K562 (cell line): ENCODE results near the gene ERP44. TPM values are rescaled to one million over a fixed set of nuclear protein-coding genes. Genes with fewer than 3 reads are reported as not detected.

Experiments
- ATAC-seq: fragments of 200-7000 bp; cut with Tn5 transposase; 3 replicates; pipeline ENCODE4 v1.9.1; 2020; ENCODE audit warnings: moderate library complexity
- BruUV-seq: library from RNA; stranded (reverse); fragments of 400-500 nt; replicated peaks from 2 replicates; lab custom pipeline; 2021; lab: Mats Ljungman, UMichigan
- CTCF ChIA-PET: fragments of 300-600 bp; formaldehyde crosslinking; extraction: SDS; loops from one replicate; lab custom pipeline; 2021; ENCODE audit warnings: low intra/inter-chr PET ratio; lab: Yijun Ruan, JAX
- POLR2A ChIA-PET: fragments of 300-600, 350-650 bp; sonication (Branson Sonifier 250); formaldehyde crosslinking; extraction: SDS; loops from one replicate; lab custom pipeline; 2021; ENCODE audit warnings: antibody characterized with exemption, inconsistent platforms; lab: Yijun Ruan, JAX
- DNase-seq, 4 experiments: peaks; one replicate each; pipeline versions ENCODE4 v3.0.0 to v3.0.0-alpha.2; 2011 to 2018; ENCODE audit warnings: low spot score in 3 of 4, mixed read lengths in 3 of 4; ENCODE audit errors: extremely low read depth in 1 of 4
- FAIRE-seq: peaks from 2 replicates; lab custom pipeline; 2011; peaks lifted over from hg19 to GRCh38; lab: Jason Lieb, UNC
- H2AFZ ChIP-seq: 2 replicates; pipeline ENCODE4 v1.6.0; 2011; ENCODE audit warnings: low read depth, low read length, control low read depth, inconsistent platforms
- H3K27ac ChIP-seq: fragments of 200-600 bp; 3 replicates; pipeline ENCODE4 v1.8.0; 2011; ENCODE audit warnings: low read depth, mild to moderate bottlenecking, control low read depth, inconsistent platforms, low read length, moderate library complexity, mixed read lengths; ENCODE audit errors: extremely low read depth
- H3K27me3 ChIP-seq, 2 experiments: fragments of 300-600 bp in 1 of 2; 2 replicates in 1 of 2; 3 replicates in 1 of 2; pipeline versions ENCODE4 v1.6.0 to v1.8.0; 2011; ENCODE audit warnings: inconsistent platforms in 2 of 2, low read length in 2 of 2, mild to moderate bottlenecking in 1 of 2, mixed read lengths in 1 of 2, moderate library complexity in 1 of 2; ENCODE audit not compliant: control insufficient read depth in 2 of 2, insufficient read depth in 2 of 2
- H3K36me3 ChIP-seq: fragments of 300-600 bp; 3 replicates; pipeline ENCODE4 v1.8.0; 2011; ENCODE audit warnings: mild to moderate bottlenecking, low read length, inconsistent platforms; ENCODE audit not compliant: control insufficient read depth, insufficient read depth
- H3K4me1 ChIP-seq, 2 experiments: fragments of 200-600 bp in 1 of 2; replicated peaks in 1 of 2; 2 replicates in 1 of 2; 3 replicates in 1 of 2; pipeline versions ENCODE4 v1.5.1 to v1.8.0; 2011; ENCODE audit warnings: inconsistent platforms in 2 of 2, low read length in 2 of 2, mild to moderate bottlenecking in 1 of 2, mixed read lengths in 1 of 2, moderate library complexity in 1 of 2; ENCODE audit not compliant: control insufficient read depth in 2 of 2, insufficient read depth in 2 of 2
- H3K4me2 ChIP-seq: 2 replicates; pipeline ENCODE4 v1.6.1; 2011; ENCODE audit warnings: low read length, control low read depth, inconsistent platforms, mixed read lengths; ENCODE audit not compliant: insufficient read depth
- H3K4me3 ChIP-seq: fragments of 200-600 bp; sonication (generic), shearing (Covaris generic); 2 replicates; pipeline ENCODE4 v1.5.1; 2016; ENCODE audit warnings: control low read depth, inconsistent platforms
- H3K79me2 ChIP-seq: fragments of 200-600 bp; 3 replicates; pipeline ENCODE4 v1.8.0; 2011; ENCODE audit warnings: low read length, inconsistent platforms; ENCODE audit not compliant: control insufficient read depth, insufficient read depth
- H3K9ac ChIP-seq, 2 experiments: 2 replicates each; pipeline versions ENCODE4 v1.6.0 to v1.6.1; 2011; ENCODE audit warnings: low read depth in 2 of 2, low read length in 2 of 2, control low read depth in 1 of 2, inconsistent platforms in 1 of 2, mild to moderate bottlenecking in 1 of 2, mixed read lengths in 1 of 2; ENCODE audit not compliant: insufficient read depth in 1 of 2
- H3K9me1 ChIP-seq: one replicate; pipeline ENCODE4 v1.6.0; 2011; ENCODE audit warnings: inconsistent platforms, mild to moderate bottlenecking, low read length, moderate library complexity; ENCODE audit not compliant: control insufficient read depth, insufficient read depth
- H3K9me3 ChIP-seq: replicated peaks from 2 replicates; pipeline ENCODE4 v1.5.1; 2011; ENCODE audit warnings: low read depth, low read length, inconsistent platforms; ENCODE audit not compliant: control insufficient read depth, insufficient read depth
- H4K20me1 ChIP-seq: replicated peaks from 2 replicates; pipeline ENCODE4 v1.6.1; 2011; ENCODE audit warnings: low read length, inconsistent platforms, mixed read lengths; ENCODE audit not compliant: control insufficient read depth, insufficient read depth
- CBFB ChIP-seq: sonication (generic); formaldehyde crosslinking; IDR thresholded peaks from 2 replicates; pipeline ENCODE4 v1.4.0; 2020; ENCODE audit warnings: mild to moderate bottlenecking, missing genetic modification reagents
- CBX5 ChIP-seq: IDR thresholded peaks from 2 replicates; pipeline ENCODE4 v1.6.1; 2014; ENCODE audit warnings: low read depth, borderline replicate concordance
- DIDO1 ChIP-seq: fragments of 450-650 bp; IDR thresholded peaks from 2 replicates; pipeline ENCODE4 v1.6.1; 2016; ENCODE audit warnings: low read depth, missing biosample characterization, missing genetic modification characterization
- KDM5B ChIP-seq: fragments of 200-600 bp; sonication (generic); IDR thresholded peaks from 2 replicates; pipeline ENCODE4 v1.6.1; 2012; ENCODE audit warnings: low read depth, mild to moderate bottlenecking, moderate library complexity, low read length, control low read depth, inconsistent platforms; ENCODE audit not compliant: insufficient replicate concordance
- NFIX ChIP-seq: fragments of 250-450 bp; sonication (Bioruptor Pico); IDR thresholded peaks from 2 replicates; pipeline ENCODE4 v1.4.0; 2020; ENCODE audit warnings: low read depth, mild to moderate bottlenecking, moderate library complexity
- POLR2B ChIP-seq: fragments of 450-650 bp; IDR thresholded peaks from 2 replicates; pipeline ENCODE4 v1.6.1; 2018; ENCODE audit warnings: low read depth; ENCODE audit not compliant: partially characterized antibody
- RNF2 ChIP-seq: sonication (generic); IDR thresholded peaks from 2 replicates; pipeline ENCODE4 v1.6.1; 2016
- SAFB2 ChIP-seq: fragments of 200-400 bp; formaldehyde crosslinking; IDR thresholded peaks from 2 replicates; pipeline ENCODE4 v1.6.1; 2018; ENCODE audit warnings: borderline replicate concordance, low read length, low read depth, moderate library complexity; ENCODE audit not compliant: severe bottlenecking
- SETDB1 ChIP-seq: IDR thresholded peaks from one replicate; pipeline ENCODE4 v1.6.1; 2012; ENCODE audit warnings: low read length, control low read depth, inconsistent platforms
- TCF7 ChIP-seq: sonication (generic); IDR thresholded peaks from 2 replicates; pipeline ENCODE4 v1.6.1; 2016; ENCODE audit warnings: antibody characterized with exemption, borderline replicate concordance
- ZNF253 ChIP-seq: fragments of 250-450 bp; sonication (Bioruptor Pico); conservative IDR thresholded peaks from 2 replicates; pipeline ENCODE4 v1.6.1; 2021; ENCODE audit warnings: mild to moderate bottlenecking
- ZNF507 ChIP-seq: conservative IDR thresholded peaks from 2 replicates; pipeline ENCODE4 v1.6.1; 2017; ENCODE audit warnings: missing genetic modification characterization, missing compliant biosample characterization
- ZNF75A ChIP-seq: fragments of 450-650 bp; formaldehyde crosslinking; IDR thresholded peaks from 2 replicates; pipeline ENCODE4 v1.4.0; 2020; ENCODE audit warnings: mild to moderate bottlenecking
- ZSCAN32 ChIP-seq: fragments of 450-650 bp; formaldehyde crosslinking; IDR thresholded peaks from 2 replicates; pipeline ENCODE4 v1.4.0; 2020; ENCODE audit warnings: mild to moderate bottlenecking, moderate library complexity
- WGBS: fragments of 100-300 bp; shearing (Covaris generic); methylation state at CpG from one replicate; pipeline ENCODE4 v1.1.6; 2016; ENCODE audit warnings: low coverage, mixed read lengths; ENCODE audit not compliant: insufficient coverage; ENCODE audit errors: missing lambda C conversion rate; 5-methylcytosine and 5-hydroxymethylcytosine counted together
- in situ Hi-C: fragments of 300-500 bp; cut with MboI; formaldehyde crosslinking; loops from 4 replicates; pipeline ENCODE4 v1.15.0; 2018; ENCODE audit warnings: inconsistent platforms, mixed read lengths
- intact Hi-C: fragments of 100-400 bp; cut with micrococcal nuclease; formaldehyde crosslinking; loops from 2 replicates; pipeline ENCODE4 v1.14.2; 2022
- polyA plus RNA-seq, 8 experiments: library from polyadenylated mRNA; depleted of rRNA in 4 of 8; stranded (reverse) in 5 of 8; unstranded in 3 of 8; fragments of >200 nt; fragmentation: Nextera tagmentation in 2 of 8; fragmentation: Illumina TruSeq in 1 of 8; extraction: Ambion mirVana in 2 of 8; extraction: Trizol in 1 of 8; gene quantifications; 2 replicates each; pipeline versions ENCODE4 v1.2.1 to v1.2.3, GENCODE V29; 2011 to 2014; ENCODE audit warnings: inconsistent platforms in 1 of 8, missing spikeins in 1 of 8
- total RNA-seq, 7 experiments: library from RNA; depleted of rRNA in 6 of 7; stranded (reverse); fragments of >200 nt in 6 of 7; fragmentation: Illumina TruSeq in 2 of 7; extraction: Trizol in 2 of 7; gene quantifications; 2 replicates each; pipeline versions ENCODE4 v1.2.1 to v1.2.3, GENCODE V29; 2011 to 2021; ENCODE audit warnings: low replicate concordance in 1 of 7
- TF ChIP-seq, protein P1 (sequence below): fragments of 250-450 bp; sonication (Bioruptor Pico); IDR thresholded peaks from 2 replicates; pipeline ENCODE4 v1.4.0; 2020; ENCODE audit warnings: borderline replicate concordance

Gene ERP44
- total and polyA plus RNA-seq, 9 of the 15 experiments (the other 6 are each of a cell fraction or from before 2014, with no cell fraction given) = 9.2 to 23.4 (median 13.6) TPM

DNA sequence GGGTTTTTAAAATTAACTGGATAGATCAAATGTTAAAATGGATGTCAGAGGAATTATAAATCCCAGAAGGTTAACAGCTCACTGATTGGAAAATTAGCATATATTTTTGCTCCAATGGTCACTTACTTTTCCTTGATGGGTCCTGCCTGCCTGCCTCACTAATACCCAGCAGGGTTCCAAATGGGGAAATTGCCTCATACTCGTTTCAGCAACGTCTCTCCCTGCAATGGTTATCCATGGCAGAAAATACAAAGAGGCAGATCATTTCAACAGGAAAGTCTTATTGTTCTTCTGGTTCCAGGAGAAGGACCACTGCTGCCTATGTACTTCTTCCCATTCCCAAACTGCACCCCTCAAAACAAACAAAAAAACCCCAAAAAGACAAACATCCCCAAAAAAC, 71.3 kb downstream of the ERP44 start:
- Histone ChIP-seq H3K4me1 (no peaks in the 10 kb centered on the region), H3K4me2 (no peak overlapping the region), H3K4me3 (no peak overlapping the region), H3K9me3 (peaks cover under 1% of the 10 kb centered on the region; the same call in 1 of the 2 replicates), H3K27me3 (no peaks in the 10 kb centered on the region)
- DNase-seq = no peak
- POLR2A ChIA-PET = no interaction called here
- FAIRE-seq = no peak
- no peak for ATAC-seq
- TF ChIP-seq SAFB2 (no peak), CBX5 (no peak)
- TF ChIP-seq, all 486 proteins: peak for 0
- intact Hi-C loops = loop anchor here (5.0 kb wide), 1 partner anchor 45 kb away; no protein-coding TSS in a partner anchor
- CTCF ChIA-PET = interaction anchor here (0.7 to 2.5 kb wide), 4 partner anchors 187 to 295 kb away, joined by 3 to 10 read pairs (median 5); no protein-coding TSS in a partner anchor
- BruUV-seq = no TSS peak
- Histone ChIP-seq H3K9me1 (no peaks in the 10 kb centered on the region), H3K9ac (no peak overlapping the region), H3K36me3 (peaks cover 11% of the 10 kb centered on the region), H3K27ac (no peak overlapping the region), H4K20me1 (no peaks in the 10 kb centered on the region), H2AFZ (no peak overlapping the region), H3K79me2 (peaks cover 9% of the 10 kb centered on the region; the same call in 1 of the 3 replicates)
- 55% methylated on average over 2 of the region's 2 CpGs for WGBS
- in situ Hi-C loops = loop anchor here (10.0 to 25.0 kb wide), 2 partner anchors 287 to 560 kb away; partner anchors contain the start of gene CAVIN4

DNA sequence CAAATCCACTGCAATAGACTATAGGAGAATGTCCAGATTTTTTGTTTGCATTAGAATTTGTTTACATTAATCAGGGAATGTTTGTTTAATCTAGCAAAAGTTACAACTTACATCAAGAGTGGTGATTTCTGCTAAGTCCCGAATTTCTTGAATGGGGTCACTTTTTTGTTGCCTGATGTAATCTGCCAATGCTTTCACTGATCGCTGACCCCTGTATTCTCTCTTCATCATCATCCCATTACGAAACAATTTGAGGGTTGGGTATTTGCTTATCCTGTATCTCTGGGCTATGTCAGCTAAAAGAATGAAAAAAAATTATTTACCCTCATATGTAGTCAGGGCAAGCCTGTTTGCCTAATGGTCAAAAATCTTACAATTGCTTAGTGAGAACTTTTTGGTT, 76.9 kb downstream of the ERP44 start:
- no TSS peak for BruUV-seq
- no peak for DNase-seq
- WGBS = 89% methylated on average over 3 of the region's 3 CpGs
- intact Hi-C loops = no loop called here
- H3K27me3 ChIP-seq = no peaks in the 10 kb centered on the region
- H3K9me1 ChIP-seq = no peaks in the 10 kb centered on the region
- no peaks in the 10 kb centered on the region for H4K20me1 ChIP-seq
- H3K4me3 ChIP-seq = no peak overlapping the region
- 0 out of 3 replicates have a peak, but pooled peaks cover 4% of the 10 kb centered on the region for H3K79me2 ChIP-seq
- TF ChIP-seq ZSCAN32 (CRISPR knock-in tag) (no peak), SETDB1 (no peak), DIDO1 (tag) (no peak), ZNF507 (tag) (no peak), RNF2 (no peak), NFIX (CRISPR knock-in tag) (no peak), ZNF75A (CRISPR knock-in tag) (no peak), CBFB (CRISPR knock-in tag) (no peak), TCF7 (no peak), POLR2B (no peak), KDM5B (no peak), ZNF253 (CRISPR knock-in tag) (no peak)
- TF ChIP-seq, protein P1, sequence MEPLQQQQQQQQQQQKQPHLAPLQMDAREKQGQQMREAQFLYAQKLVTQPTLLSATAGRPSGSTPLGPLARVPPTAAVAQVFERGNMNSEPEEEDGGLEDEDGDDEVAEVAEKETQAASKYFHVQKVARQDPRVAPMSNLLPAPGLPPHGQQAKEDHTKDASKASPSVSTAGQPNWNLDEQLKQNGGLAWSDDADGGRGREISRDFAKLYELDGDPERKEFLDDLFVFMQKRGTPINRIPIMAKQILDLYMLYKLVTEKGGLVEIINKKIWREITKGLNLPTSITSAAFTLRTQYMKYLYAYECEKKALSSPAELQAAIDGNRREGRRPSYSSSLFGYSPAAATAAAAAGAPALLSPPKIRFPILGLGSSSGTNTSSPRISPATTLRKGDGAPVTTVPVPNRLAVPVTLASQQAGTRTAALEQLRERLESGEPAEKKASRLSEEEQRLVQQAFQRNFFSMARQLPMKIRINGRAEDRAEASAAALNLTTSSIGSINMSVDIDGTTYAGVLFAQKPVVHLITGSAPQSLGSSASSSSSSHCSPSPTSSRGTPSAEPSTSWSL (CRISPR knock-in tag) = no peak
- TF ChIP-seq, all 486 proteins: peak for 0
- ChIA-PET CTCF (no interaction called here), POLR2A (interaction anchor here (0.6 kb wide), 1 partner anchor 283 kb away, joined by 3 read pairs; no protein-coding TSS in a partner anchor)
- H2AFZ ChIP-seq = no peak overlapping the region
- no peaks in the 10 kb centered on the region for H3K9me3 ChIP-seq
- FAIRE-seq (no peak), ATAC-seq (no peak)
- H3K9ac ChIP-seq = no peak overlapping the region
- no peak overlapping the region for H3K27ac ChIP-seq
- in situ Hi-C loops = loop anchor here (10.0 to 25.0 kb wide), 2 partner anchors 293 to 760 kb away; no protein-coding TSS in a partner anchor
- H3K4me2 ChIP-seq = no peak overlapping the region
- peaks cover 44% of the 10 kb centered on the region for H3K36me3 ChIP-seq
- no peaks in the 10 kb centered on the region for H3K4me1 ChIP-seq
